ENCODE measurements around the gene ZDHHC7. TPM values are rescaled to one million over a fixed set of nuclear protein-coding genes. Genes with fewer than 3 reads are reported as not detected.
A peak's percentile ranks its signal among the peaks of the same experiment; 100 is the strongest.

The ZDHHC7 gene
- total RNA-seq, 1 experiment from 2014 or later, result 39.9 TPM

DNA sequence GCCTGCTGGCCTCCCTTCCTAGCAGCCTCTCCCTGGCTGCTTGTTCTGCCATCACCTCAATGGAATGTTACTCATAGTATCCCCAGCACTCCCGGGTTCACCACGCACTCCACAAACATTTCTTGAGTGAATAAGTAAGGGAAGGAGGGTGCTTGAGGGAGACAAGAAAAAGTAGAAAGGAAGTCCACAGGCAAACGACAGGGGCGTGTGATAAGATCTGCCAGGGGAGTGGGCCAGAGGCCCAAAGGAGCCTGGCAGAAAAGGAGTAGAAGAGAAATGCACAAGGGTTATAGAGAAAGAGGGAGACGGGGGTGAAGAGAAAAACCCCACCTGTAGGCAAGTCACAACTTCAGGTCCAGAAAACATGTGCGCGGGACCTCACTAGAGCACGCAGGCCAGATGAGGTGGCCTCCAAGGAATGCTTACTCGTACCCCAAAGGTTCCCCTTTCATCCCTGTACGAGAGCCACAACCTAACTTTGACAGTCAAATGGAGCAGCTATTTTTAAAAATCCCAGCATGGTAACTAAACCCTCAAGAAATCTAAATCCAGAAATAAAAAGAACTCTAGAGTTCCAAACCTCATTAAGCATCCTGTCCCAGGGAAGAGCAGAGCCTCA is 6.6 kb downstream of the ZDHHC7 start:
- ATAC-seq (peak; percentile 63), DNase-seq (ENCODE audit: low read depth, low spot score) (no peak)
- Histone ChIP-seq H3K27ac (ENCODE audit: low read depth, low read length) (peak overlapping the region; percentile 2; the same call in 1 of the 2 replicates), H3K79me2 (ENCODE audit: insufficient read depth, low read length) (peaks cover 98% of the 10 kb centered on the region), H3K9me3 (ENCODE audit: control insufficient read depth in 1 of 2, insufficient read depth in 1 of 2, low read depth in 1 of 2, low read length in 2 of 2) (no peaks in the 10 kb centered on the region), H3K9ac (ENCODE audit: low read length) (peak overlapping the region; percentile 3; the same call in 1 of the 2 replicates), H3K9me2 (ENCODE audit: insufficient read depth) (no peaks in the 10 kb centered on the region), H4K20me1 (ENCODE audit: insufficient read depth) (no peaks in the 10 kb centered on the region), H3K27me3 (ENCODE audit: insufficient read depth, low read length) (no peaks in the 10 kb centered on the region), H3K4me1 (ENCODE audit: control insufficient read depth in 1 of 2, insufficient read depth in 2 of 2, low read length in 2 of 2) (peaks cover 22 to 60% of the 10 kb centered on the region in 2 experiments), H3K4me2 (ENCODE audit: low read length) (peak overlapping the region; percentile 55), H3K36me3 (ENCODE audit: control insufficient read depth in 1 of 2, insufficient read depth in 2 of 2, low read length in 2 of 2) (no peaks in the 10 kb centered on the region), H3K4me3 (replicated peaks in 1 of 2; ENCODE audit: low read depth in 1 of 2, low read length in 2 of 2) (no peak overlapping the region), H2AFZ (ENCODE audit: low read depth, low read length, poor library complexity, severe bottlenecking) (no peak overlapping the region)
- ChIA-PET CTCF (interaction anchor here (2.1 kb wide), 1 partner anchor 24 kb away, joined by 5 read pairs; no protein-coding TSS in a partner anchor), RAD21 (ENCODE audit: low non-redundant PET in 1 of 2, low total read pairs in 2 of 2, uncharacterized antibody in 2 of 2, unreplicated experiment in 2 of 2) (no interaction called here), POLR2A (interaction anchor here (0.7 kb wide), 1 partner anchor 82 kb away, joined by 3 read pairs; no protein-coding TSS in a partner anchor)
- intact Hi-C loops (cut with micrococcal nuclease), result no loop called here
- TF ChIP-seq ZNF274 (IDR thresholded peaks at IDR 0.05; ENCODE audit: low read depth, low read length) (no peak), JUND (IDR thresholded peaks at IDR 0.05) (no peak), EZH2 (IDR thresholded peaks at IDR 0.05) (no peak), FOSL1 (IDR thresholded peaks at IDR 0.05; ENCODE audit: low read depth) (no peak), EZH2phosphoT487 (IDR thresholded peaks at IDR 0.05; ENCODE audit: borderline replicate concordance) (no peak), TCF7L2 (IDR thresholded peaks at IDR 0.05; ENCODE audit: borderline replicate concordance, extremely low read depth, insufficient read depth, insufficient read length) (no peak), CBX3 (IDR thresholded peaks at IDR 0.05; ENCODE audit: low read depth) (no peak), SP1 (IDR thresholded peaks at IDR 0.05; ENCODE audit: low read depth) (no peak), RAD21 (IDR thresholded peaks at IDR 0.05; ENCODE audit: low read depth) (no peak), SRF (IDR thresholded peaks at IDR 0.05; ENCODE audit: low read depth) (no peak), SIN3A (IDR thresholded peaks at IDR 0.05; ENCODE audit: low read depth) (no peak), EGR1 (IDR thresholded peaks at IDR 0.05; ENCODE audit: low read depth) (no peak)
- TF ChIP-seq, protein P1, sequence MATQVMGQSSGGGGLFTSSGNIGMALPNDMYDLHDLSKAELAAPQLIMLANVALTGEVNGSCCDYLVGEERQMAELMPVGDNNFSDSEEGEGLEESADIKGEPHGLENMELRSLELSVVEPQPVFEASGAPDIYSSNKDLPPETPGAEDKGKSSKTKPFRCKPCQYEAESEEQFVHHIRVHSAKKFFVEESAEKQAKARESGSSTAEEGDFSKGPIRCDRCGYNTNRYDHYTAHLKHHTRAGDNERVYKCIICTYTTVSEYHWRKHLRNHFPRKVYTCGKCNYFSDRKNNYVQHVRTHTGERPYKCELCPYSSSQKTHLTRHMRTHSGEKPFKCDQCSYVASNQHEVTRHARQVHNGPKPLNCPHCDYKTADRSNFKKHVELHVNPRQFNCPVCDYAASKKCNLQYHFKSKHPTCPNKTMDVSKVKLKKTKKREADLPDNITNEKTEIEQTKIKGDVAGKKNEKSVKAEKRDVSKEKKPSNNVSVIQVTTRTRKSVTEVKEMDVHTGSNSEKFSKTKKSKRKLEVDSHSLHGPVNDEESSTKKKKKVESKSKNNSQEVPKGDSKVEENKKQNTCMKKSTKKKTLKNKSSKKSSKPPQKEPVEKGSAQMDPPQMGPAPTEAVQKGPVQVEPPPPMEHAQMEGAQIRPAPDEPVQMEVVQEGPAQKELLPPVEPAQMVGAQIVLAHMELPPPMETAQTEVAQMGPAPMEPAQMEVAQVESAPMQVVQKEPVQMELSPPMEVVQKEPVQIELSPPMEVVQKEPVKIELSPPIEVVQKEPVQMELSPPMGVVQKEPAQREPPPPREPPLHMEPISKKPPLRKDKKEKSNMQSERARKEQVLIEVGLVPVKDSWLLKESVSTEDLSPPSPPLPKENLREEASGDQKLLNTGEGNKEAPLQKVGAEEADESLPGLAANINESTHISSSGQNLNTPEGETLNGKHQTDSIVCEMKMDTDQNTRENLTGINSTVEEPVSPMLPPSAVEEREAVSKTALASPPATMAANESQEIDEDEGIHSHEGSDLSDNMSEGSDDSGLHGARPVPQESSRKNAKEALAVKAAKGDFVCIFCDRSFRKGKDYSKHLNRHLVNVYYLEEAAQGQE (IDR thresholded peaks at IDR 0.05; ENCODE audit: low read depth), result no peak
- TF ChIP-seq, protein P2, sequence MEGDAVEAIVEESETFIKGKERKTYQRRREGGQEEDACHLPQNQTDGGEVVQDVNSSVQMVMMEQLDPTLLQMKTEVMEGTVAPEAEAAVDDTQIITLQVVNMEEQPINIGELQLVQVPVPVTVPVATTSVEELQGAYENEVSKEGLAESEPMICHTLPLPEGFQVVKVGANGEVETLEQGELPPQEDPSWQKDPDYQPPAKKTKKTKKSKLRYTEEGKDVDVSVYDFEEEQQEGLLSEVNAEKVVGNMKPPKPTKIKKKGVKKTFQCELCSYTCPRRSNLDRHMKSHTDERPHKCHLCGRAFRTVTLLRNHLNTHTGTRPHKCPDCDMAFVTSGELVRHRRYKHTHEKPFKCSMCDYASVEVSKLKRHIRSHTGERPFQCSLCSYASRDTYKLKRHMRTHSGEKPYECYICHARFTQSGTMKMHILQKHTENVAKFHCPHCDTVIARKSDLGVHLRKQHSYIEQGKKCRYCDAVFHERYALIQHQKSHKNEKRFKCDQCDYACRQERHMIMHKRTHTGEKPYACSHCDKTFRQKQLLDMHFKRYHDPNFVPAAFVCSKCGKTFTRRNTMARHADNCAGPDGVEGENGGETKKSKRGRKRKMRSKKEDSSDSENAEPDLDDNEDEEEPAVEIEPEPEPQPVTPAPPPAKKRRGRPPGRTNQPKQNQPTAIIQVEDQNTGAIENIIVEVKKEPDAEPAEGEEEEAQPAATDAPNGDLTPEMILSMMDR (IDR thresholded peaks at IDR 0.05 in 2 of 3, conservative IDR thresholded peaks at IDR 0.05 in 1 of 3; ENCODE audit: borderline replicate concordance in 1 of 3, insufficient read depth in 1 of 3, low read depth in 2 of 3, low read length in 2 of 3), result no peak
- BruUV-seq (replicated peaks), result no TSS peak
